GM19240 (cell line): Measurements from ENCODE around the gene KLF18.
"Not testable (repeated sequence)": the region's sequence is repeated elsewhere in the genome, so short reads cannot be mapped to it uniquely, and the experiment has no call there.

Source experiments
- DNase-seq: peaks from one replicate; pipeline ENCODE4 v3.0.0; 2011; ENCODE audit warnings: low spot score; ENCODE audit not compliant: insufficient read length

KLF18 gene

DNA sequence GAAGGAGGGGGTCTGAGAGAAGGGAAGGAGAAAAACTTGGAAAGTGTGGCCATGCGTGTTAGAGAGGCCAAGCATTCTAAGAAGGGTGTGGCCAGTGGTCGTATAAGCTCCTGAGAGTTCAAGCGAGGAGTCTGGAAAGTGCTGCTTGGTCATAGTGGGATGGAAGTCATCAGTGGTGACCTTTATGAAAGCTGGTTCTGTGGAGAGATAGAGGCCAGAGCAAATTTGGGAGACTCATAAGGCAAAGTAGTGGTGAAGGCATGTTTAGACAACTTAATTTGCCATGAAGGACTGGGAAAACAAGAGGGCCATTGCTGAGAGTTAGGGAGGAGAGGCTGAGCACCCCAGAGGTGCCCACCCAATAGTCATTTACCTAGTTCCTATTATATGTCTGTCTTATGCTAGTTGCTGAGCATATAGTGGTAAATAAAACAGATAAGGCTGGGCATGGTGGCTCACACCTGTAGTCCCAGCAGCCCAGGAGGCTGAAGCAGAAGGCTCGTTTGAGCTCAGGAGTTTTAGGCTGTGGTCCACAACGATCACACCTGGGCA lies 21.0 kb downstream of the KLF18 start:
- no peak for DNase-seq

DNA sequence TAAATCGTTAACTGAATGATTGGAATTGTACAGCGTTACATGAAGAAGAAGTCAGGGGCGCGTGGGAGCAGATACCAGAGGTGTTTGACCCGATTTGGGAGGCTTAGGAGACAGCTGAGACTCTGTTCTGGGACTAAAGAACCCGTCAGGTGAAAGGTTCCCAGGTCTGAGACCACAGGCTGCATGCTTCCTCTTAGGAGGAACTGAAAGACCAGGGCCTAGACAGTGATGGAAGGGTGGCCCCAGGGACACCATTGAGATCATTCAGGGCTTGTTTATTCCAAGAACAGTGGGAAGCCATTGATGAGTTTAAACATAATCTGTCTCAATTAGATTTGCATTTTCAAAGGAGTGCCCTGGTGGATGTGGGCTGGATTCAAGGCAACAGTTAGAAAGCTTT lies 21.9 kb downstream of the KLF18 start:
- DNase-seq, result no peak

- no peak for DNase-seq
These were observed 22.7 kb downstream of the KLF18 start, which contains the start of gene KLF17 for GRCh38 chr1:44118682-44119081. Gene KLF17, plus strand, starts transcription at chr1:44118821. Its CDS starts 87 bp downstream, at chr1:44118908.

GRCh38 chr1:44117272-44117671 lies 24.2 kb downstream of the KLF18 start:
- not testable (repeated sequence) for DNase-seq

- DNase-seq, result no peak
These were observed 27.3 kb downstream of the KLF18 start for GRCh38 chr1:44114098-44114497.

DNA sequence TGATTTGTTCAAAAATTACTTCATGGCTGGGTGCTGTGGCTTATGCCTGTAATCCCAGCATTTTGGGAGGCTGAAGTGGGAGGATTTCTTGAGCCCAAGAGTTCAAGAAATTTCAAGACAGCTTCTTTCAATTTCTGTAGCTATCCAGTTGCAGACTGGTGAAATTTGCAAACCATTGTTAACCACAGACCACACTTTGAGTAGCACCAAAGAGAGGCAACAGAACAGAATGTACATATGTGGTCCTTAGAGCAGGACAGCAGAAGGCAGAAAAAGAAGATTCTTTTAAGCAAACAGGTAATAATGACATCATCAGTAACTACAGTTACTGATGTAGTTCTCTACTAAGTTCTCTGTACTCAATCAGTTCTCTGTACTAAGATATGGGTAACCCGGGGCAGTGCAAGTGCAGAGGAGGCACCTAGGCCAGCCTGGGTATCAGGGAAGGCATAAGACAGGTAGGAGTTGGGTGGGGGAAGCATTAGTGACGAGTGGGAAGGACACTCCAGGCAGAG lies 28.3 kb downstream of the KLF18 start:
- DNase-seq, result no peak

- no peak for DNase-seq
These were observed 28.9 kb downstream of the KLF18 start for GRCh38 chr1:44112486-44112885.

DNA sequence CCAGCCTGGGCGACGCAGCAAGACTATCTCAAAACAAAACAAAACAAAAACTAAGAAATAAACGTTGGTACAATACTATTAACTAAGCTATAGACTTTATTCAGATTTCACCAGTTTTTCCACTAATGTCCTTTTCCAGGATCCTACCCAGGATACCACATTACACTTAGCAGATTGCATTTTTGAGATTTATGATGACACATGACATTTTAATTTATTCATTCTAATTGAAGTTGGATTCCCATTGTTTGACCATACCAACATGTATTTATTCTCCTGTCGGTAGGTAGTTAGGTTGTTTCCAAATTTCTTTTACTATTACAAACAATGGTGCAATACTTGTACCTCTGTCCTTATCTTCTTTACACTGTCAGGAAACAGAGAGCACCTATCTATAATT lies 29.6 kb downstream of the KLF18 start:
- DNase-seq, result no peak

GRCh38 chr1:44110916-44111315 lies 30.5 kb downstream of the KLF18 start:
- no peak for DNase-seq

DNA sequence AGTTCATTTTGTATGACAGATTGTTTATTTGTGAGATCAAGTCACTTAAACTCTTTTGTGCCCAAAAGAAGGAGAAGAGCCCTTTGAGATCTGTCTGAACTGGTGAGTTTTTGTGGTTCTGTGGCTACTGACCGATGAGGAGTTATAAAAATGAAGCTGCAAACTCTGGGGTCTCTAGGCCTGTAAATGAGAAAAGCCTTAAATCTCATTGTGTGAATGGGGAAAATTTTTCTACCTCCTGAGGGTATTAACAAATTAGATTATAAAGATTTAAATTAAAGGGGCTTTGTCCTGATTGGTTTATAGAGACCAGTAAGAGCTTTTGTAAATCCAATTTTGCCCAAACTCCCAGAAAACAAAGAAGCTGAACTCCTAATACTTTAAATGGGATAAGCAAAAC lies 32.5 kb downstream of the KLF18 start:
- no peak for DNase-seq

GRCh38 chr1:44108241-44108640 lies 33.2 kb downstream of the KLF18 start:
- DNase-seq, result no peak

DNA sequence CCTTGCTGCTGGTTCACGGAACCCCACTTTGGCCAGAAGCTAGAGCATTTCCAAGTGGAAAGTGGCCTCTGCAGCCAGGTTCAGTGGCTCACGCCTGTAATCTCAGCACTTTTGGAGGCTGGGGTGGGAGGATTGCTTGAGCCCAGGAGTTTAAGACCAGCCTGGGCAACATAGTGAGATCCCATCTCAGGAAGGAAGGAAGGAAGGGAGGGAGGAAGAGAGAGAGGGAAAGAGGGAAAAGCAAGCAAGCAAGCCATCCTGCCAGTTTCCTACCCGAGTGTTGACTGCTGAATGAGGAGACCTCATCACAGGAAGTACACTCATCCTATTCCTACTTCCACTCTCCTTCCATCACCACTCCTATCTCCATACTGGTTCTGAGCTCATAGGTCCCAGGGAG lies 35.6 kb downstream of the KLF18 start:
- no peak for DNase-seq

DNA sequence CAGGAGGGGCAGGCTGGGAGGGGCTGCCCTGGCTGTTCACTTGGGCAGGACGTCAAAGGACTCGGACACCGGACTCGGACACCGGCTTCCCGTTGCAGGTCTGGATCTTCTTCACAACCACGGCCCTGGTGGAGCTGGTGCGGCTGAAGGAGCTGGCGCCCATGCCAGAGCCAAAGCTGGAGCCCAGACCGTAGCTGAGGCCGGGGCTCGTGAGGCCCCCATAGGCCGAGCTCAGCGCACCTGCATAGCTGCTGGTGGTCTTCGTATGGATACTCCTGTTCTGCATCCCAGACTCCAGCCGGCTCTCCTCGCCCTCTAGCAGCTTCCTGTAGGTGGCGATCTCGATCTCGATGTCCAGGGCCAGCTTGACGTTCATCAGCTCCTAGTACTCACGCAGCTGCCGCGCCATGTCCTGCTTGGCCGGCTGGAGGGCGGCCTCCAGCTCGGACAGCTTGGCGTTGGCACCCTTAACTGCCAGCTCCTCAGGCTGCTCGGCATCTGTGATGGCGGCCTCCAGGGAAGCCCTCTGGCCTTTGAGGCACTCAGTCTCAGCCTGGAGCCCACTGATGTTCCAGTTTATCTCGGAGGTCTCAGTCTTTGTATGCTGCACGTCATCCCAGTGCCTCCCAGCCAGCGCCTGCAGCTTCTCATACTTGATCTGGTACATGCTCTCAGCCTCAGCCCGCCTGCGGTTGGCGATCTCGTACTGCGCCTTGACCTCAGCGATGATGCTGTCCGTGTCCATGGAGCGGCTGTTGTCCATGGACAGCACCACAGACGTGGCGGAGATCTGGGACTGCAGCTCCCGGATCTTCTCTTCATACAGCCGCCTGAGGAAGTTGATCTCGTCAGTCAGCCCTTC lies 37.9 kb downstream of the KLF18 start:
- DNase-seq, result no peak

- no peak for DNase-seq
These were observed 40.1 kb downstream of the KLF18 start for GRCh38 chr1:44101328-44101727.

DNA sequence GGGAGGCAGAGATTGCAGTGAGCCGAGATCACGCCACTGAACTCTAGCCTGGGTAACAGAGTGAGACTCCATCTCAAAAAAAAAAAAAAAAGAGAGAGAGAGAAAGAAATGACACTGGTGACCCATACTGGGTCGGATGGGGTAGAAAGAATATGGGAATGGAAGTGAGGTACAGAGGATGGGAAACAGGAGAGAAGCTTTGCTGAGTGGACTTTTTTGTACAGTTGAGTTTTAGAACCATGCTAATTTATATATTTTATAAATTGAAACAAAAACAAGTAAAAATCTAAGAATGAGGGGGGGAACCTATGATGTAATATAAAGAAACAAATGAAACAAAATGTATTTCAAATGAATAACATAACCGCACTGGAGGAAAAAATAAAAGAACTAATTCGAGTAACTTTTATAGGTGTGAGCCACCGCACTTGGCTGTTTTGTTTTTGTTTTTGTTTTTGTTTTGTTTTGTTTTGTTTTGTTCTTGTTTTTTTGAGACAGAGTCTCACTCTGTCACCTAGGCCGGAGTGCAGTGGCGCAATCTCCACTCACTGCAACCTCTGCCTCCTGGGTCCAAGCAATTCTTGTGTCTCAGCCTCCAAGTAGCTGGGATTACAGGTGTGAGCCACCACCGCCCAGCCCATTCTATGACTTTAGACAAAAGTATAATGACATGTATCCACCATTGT lies 41.1 kb downstream of the KLF18 start:
- no peak for DNase-seq

DNA sequence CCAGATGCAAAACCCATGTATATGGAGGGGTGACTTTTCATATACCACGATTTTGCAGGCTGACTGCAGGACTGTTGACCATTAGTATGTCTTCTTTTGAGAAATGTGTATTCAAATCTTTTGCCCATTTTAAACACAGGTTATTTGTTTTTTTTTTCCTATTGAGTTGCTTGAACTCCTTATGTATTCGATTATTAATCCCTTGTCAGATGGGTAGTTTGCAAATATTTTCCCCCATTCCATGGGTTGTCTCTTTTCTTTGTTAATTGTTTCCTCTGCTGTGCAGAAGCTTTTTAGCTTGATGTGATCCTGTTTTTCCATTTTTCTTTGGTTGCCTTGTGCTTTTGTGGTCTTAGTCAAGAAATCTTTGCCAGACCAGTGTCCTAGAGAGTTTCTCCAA lies 47.4 kb downstream of the KLF18 start:
- DNase-seq, result no peak

DNA sequence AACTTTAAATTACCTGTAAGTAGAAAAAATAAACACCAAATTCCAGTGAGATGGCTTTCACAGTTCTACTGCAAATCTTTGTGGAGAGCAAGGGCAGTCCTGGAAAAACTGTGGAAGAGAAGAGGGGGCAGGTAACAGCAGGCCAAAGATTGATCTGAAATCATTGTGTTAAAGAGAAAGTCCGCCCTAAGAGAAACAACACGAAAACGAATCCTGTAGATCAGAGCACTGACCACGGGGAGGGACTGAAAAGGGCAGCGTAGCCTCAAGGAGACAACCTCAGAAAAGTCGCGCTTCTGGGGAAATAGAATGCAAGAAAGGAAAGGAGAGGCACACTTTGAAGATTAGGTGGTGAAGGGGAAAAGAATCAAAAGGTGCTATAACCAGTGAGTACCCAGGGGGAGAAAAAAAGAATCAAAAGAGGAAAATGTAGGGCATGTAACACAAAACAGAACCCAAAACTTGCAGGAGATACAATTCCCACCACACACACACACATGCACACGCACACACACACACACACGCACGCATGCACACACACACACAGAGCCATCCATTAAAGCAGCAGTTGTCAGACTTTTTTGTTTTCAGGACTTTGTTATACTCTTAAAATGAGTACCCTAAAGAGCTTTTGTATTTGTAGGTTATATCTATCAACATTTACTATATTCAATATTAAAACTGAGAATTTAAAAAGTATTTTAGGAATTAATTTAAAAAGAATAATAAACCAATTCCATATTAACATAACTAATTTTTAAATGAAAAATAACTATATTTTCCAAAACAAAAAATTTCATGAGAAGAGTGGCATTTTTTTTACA lies 50.8 kb downstream of the KLF18 start:
- DNase-seq, result no peak

DNA sequence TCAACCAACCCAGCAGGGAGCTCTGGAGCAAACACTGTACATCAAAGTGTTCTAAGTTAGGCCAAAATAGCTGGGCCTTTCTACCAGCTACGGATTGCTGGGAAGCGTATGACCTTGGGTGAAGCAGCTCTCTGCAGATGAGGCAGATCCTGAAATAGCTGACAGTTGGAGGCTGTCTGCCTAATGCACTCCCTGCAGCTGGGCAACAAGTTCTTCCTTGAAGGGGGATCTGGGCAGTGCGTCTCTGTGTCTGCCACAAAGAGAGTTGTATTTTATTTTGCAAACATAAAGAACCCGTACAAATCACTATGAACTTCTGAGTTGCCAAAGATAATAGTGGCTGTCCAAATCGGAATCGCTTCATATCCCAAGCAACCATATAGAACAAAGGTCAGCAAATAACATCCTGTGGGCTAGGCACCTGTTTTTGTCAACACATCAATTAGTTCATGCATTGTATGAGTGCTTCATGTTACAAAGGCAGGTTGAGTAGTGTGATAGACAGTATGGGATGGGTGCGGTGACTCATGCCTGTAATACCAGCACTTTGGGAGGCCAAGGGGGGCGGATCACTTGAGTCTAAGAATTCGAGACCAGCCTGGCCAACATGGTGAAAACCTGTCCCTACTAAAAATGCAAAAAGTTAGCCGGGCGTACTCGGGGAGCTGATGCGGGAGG lies 51.9 kb downstream of the KLF18 start:
- DNase-seq, result no peak
